ENCODE data around the gene NRSN2. TPM values are rescaled to one million over a fixed set of nuclear protein-coding genes. Genes with fewer than 3 reads are reported as not detected.

Gene NRSN2
- total and polyA plus RNA-seq, 2 of the 4 experiments (the other 2 are of a cell fraction): 9.9 to 101 TPM

DNA sequence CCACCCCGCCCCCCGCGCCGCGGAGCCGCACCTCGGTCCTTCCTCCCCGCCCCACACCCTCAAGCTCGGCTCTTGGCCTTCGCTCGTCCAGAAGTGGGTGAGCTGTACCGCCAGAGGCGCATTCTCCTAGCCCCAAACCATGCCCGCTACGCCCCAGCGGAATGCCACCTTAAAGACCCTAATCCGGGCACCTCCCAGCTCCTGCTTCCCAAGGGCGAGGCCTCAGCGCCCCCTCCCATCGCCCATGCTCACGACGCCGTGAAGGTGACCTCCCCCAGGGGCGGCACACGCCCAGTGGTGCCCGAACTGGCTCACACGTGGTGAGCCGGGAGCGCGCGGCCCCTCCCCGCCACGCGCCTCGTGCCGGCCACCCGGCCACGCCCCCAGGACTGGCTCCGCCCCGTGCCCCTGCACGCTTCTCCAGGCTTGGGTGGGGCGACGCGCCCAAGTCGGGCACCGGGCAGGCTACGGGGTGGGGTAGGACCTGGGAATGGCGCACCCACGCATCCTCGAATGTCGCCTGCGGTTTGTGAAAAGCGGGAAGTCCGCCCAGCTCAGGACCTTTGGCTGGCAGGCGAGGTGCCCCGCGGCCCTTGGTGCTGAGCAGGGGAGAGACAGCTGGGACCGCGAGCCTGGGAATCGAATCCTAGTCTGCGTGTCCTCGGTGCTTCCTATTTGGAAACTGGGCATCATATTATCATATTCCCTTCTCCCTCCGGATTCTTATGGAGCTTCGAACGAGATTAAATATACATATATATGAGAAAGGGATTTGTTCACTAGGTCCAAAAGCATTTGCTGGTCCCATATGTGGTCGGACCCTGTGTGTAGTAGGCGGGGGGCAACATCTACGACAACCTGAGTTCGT lies 22.5 kb upstream of the NRSN2 start (continued):
- TF ChIP-seq, protein P1, sequence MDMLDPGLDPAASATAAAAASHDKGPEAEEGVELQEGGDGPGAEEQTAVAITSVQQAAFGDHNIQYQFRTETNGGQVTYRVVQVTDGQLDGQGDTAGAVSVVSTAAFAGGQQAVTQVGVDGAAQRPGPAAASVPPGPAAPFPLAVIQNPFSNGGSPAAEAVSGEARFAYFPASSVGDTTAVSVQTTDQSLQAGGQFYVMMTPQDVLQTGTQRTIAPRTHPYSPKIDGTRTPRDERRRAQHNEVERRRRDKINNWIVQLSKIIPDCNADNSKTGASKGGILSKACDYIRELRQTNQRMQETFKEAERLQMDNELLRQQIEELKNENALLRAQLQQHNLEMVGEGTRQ (IDR thresholded peaks at IDR 0.05; ENCODE audit: low read depth, low read length): peak; percentile 81
- no peak for TF ChIP-seq CEBPB (IDR thresholded peaks at IDR 0.05; ENCODE audit: low read depth, low read length)
- no peak for TF ChIP-seq POLR2A (IDR thresholded peaks at IDR 0.05; ENCODE audit: low read depth, low read length)
- no peak for TF ChIP-seq RCOR1 (IDR thresholded peaks at IDR 0.05; ENCODE audit: insufficient replicate concordance, low read length)

Measured in IMR-90 (cell line).